ENCODE measurements around the gene COPG1.

DNA sequence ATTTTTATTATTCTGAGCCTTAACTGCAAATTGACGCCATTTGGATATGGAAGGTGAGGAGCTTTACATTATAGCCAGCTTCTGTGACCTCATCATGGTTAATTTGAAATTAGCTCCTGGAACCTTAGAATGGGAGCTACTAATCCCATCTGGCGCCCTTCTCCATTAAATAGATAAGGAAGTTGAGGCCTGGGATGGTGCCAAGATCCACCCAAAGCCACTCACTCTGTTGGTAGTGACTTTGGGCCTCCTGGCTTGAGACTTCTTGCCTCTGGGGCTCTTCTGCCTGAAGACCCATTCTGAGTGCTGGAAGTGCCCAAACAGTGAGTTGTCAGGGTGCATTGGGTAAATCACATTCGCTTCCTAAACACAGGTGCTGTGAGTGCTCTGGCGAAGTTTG is 17.2 kb downstream of the COPG1 start:
- TF ChIP-seq, protein P1, sequence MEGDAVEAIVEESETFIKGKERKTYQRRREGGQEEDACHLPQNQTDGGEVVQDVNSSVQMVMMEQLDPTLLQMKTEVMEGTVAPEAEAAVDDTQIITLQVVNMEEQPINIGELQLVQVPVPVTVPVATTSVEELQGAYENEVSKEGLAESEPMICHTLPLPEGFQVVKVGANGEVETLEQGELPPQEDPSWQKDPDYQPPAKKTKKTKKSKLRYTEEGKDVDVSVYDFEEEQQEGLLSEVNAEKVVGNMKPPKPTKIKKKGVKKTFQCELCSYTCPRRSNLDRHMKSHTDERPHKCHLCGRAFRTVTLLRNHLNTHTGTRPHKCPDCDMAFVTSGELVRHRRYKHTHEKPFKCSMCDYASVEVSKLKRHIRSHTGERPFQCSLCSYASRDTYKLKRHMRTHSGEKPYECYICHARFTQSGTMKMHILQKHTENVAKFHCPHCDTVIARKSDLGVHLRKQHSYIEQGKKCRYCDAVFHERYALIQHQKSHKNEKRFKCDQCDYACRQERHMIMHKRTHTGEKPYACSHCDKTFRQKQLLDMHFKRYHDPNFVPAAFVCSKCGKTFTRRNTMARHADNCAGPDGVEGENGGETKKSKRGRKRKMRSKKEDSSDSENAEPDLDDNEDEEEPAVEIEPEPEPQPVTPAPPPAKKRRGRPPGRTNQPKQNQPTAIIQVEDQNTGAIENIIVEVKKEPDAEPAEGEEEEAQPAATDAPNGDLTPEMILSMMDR (IDR thresholded peaks at IDR 0.05), result no peak
- no peak for TF ChIP-seq EZH2 (IDR thresholded peaks at IDR 0.05)
- no peak for TF ChIP-seq EZH2phosphoT487 (IDR thresholded peaks at IDR 0.05)

All from neural progenitor cell (in vitro differentiated cells).